K562 (cell line): ENCODE data around the gene SPDEF. TPM values are rescaled to one million over a fixed set of nuclear protein-coding genes. Genes with fewer than 3 reads are reported as not detected.

Experiments used
- ARID3A ChIP-seq: IDR thresholded peaks from 2 replicates; pipeline ENCODE4 v1.6.1; 2012; ENCODE audit warnings: low read depth, low read length, improper control_type of control experiment, borderline replicate concordance
- CBX5 ChIP-seq: IDR thresholded peaks from 2 replicates; pipeline ENCODE4 v1.6.1; 2014; ENCODE audit warnings: low read depth, borderline replicate concordance
- CCNT2 ChIP-seq: IDR thresholded peaks from 2 replicates; pipeline ENCODE4 v1.6.1; 2011; ENCODE audit warnings: borderline replicate concordance, low read depth, mild to moderate bottlenecking, moderate library complexity, mixed read lengths, low read length; ENCODE audit not compliant: insufficient read length; ENCODE audit errors: extremely low read depth
- DIDO1 ChIP-seq: fragments of 450-650 bp; IDR thresholded peaks from 2 replicates; pipeline ENCODE4 v1.6.1; 2016; ENCODE audit warnings: low read depth, missing biosample characterization, missing genetic modification characterization
- HDAC2 ChIP-seq: fragments of 450-650 bp; IDR thresholded peaks from 2 replicates; pipeline ENCODE4 v1.6.1; 2016; ENCODE audit warnings: mild to moderate bottlenecking
- HMG20B ChIP-seq: fragments of 250-450 bp; sonication (Bioruptor Pico); IDR thresholded peaks from 2 replicates; pipeline ENCODE4 v1.5.0; 2021; ENCODE audit warnings: mild to moderate bottlenecking
- KDM4B ChIP-seq, 2 experiments: fragments of 450-650 bp in 1 of 2; sonication (generic) in 1 of 2; IDR thresholded peaks; 2 replicates each; pipeline ENCODE4 v1.6.1; 2016 to 2017; ENCODE audit warnings: borderline replicate concordance in 2 of 2, antibody characterized with exemption in 1 of 2, low read depth in 1 of 2, mild to moderate bottlenecking in 1 of 2
- MEF2D ChIP-seq: conservative IDR thresholded peaks from 2 replicates; pipeline ENCODE4 v1.6.1; 2016; ENCODE audit warnings: low read depth, missing genetic modification characterization, missing compliant biosample characterization
- RBBP5 ChIP-seq: fragments of 200-600 bp; sonication (generic); IDR thresholded peaks from 2 replicates; pipeline ENCODE4 v1.6.1; 2012; ENCODE audit warnings: borderline replicate concordance, mild to moderate bottlenecking, low read length, control low read depth, inconsistent platforms; ENCODE audit not compliant: insufficient read depth, poor library complexity, severe bottlenecking
- RFX7 ChIP-seq: fragments of 250-450 bp; sonication (Bioruptor Pico); IDR thresholded peaks from 2 replicates; pipeline ENCODE4 v1.5.1; 2021; ENCODE audit warnings: mild to moderate bottlenecking
- TARDBP ChIP-seq: fragments of 450-650 bp; IDR thresholded peaks from 2 replicates; pipeline ENCODE4 v1.6.1; 2016
- TCF7 ChIP-seq: sonication (generic); IDR thresholded peaks from 2 replicates; pipeline ENCODE4 v1.6.1; 2016; ENCODE audit warnings: antibody characterized with exemption, borderline replicate concordance
- THRA ChIP-seq: fragments of 450-650 bp; IDR thresholded peaks from 2 replicates; pipeline ENCODE4 v1.6.1; 2017; ENCODE audit warnings: mild to moderate bottlenecking, moderate library complexity
- TSC22D4 ChIP-seq: fragments of 450-650 bp; IDR thresholded peaks from 2 replicates; pipeline ENCODE4 v1.6.1; 2016; ENCODE audit warnings: missing genetic modification characterization, missing biosample characterization, control low read depth
- ZNF224 ChIP-seq: sonication (generic); formaldehyde crosslinking; IDR thresholded peaks from 2 replicates; pipeline ENCODE4 v1.8.0; 2022; ENCODE audit warnings: mild to moderate bottlenecking, missing genetic modification reagents
- ZNF23 ChIP-seq: fragments of 250-450 bp; sonication (Bioruptor Pico); IDR thresholded peaks from 2 replicates; pipeline ENCODE4 v1.4.0; 2020; ENCODE audit warnings: mild to moderate bottlenecking
- ZNF263 ChIP-seq: sonication (generic); formaldehyde crosslinking; IDR thresholded peaks from 2 replicates; pipeline ENCODE4 v1.8.0; 2022; ENCODE audit warnings: mild to moderate bottlenecking, missing genetic modification reagents, borderline replicate concordance
- ZNF512 ChIP-seq: IDR thresholded peaks from 2 replicates; pipeline ENCODE4 v1.6.1; 2016; ENCODE audit warnings: missing genetic modification characterization, missing compliant biosample characterization
- ZNF592 ChIP-seq: fragments of 450-650 bp; IDR thresholded peaks from 2 replicates; pipeline ENCODE4 v1.6.1; 2017; ENCODE audit warnings: antibody characterized with exemption, mild to moderate bottlenecking
- ZSCAN32 ChIP-seq: fragments of 450-650 bp; formaldehyde crosslinking; IDR thresholded peaks from 2 replicates; pipeline ENCODE4 v1.4.0; 2020; ENCODE audit warnings: mild to moderate bottlenecking, moderate library complexity
- polyA plus RNA-seq, 8 experiments: library from polyadenylated mRNA; depleted of rRNA in 4 of 8; stranded (reverse) in 5 of 8; unstranded in 3 of 8; fragments of >200 nt; fragmentation: Nextera tagmentation in 2 of 8; fragmentation: Illumina TruSeq in 1 of 8; extraction: Ambion mirVana in 2 of 8; extraction: Trizol in 1 of 8; gene quantifications; 2 replicates each; pipeline versions ENCODE4 v1.2.1 to v1.2.3, GENCODE V29; 2011 to 2014; ENCODE audit warnings: inconsistent platforms in 1 of 8, missing spikeins in 1 of 8
- total RNA-seq, 7 experiments: library from RNA; depleted of rRNA in 6 of 7; stranded (reverse); fragments of >200 nt in 6 of 7; fragmentation: Illumina TruSeq in 2 of 7; extraction: Trizol in 2 of 7; gene quantifications; 2 replicates each; pipeline versions ENCODE4 v1.2.1 to v1.2.3, GENCODE V29; 2011 to 2021; ENCODE audit warnings: low replicate concordance in 1 of 7

Gene SPDEF
- total and polyA plus RNA-seq, 9 of the 15 experiments (the other 6 are each of a cell fraction or from before 2014, with no cell fraction given): 0.04 to 0.12 (median 0.11) TPM; not detected in 5

GRCh38 chr6:34562861-34563512, 6.9 kb upstream of the SPDEF start (continued):
- TF ChIP-seq ZNF263 (CRISPR knock-in tag) (no peak), HDAC2 (peak; percentile 87), RFX7 (CRISPR knock-in tag) (no peak), ZSCAN32 (CRISPR knock-in tag) (no peak), CCNT2 (peak; percentile 96), TCF7 (no peak; the same call in 1 of the 2 replicates), ZNF224 (CRISPR knock-in tag) (no peak), THRA (no peak), TSC22D4 (tag) (no peak), CBX5 (0 out of 2 replicates have a peak, but pooled peaks have one; percentile 2), ZNF23 (CRISPR knock-in tag) (no peak), MEF2D (tag) (no peak), HMG20B (CRISPR knock-in tag) (no peak), ARID3A (peak; percentile 79; the same call in 1 of the 2 replicates), DIDO1 (tag) (no peak), RBBP5 (peak; percentile 16), ZNF512 (tag) (no peak), TARDBP (no peak), KDM4B (IDR thresholded peaks at IDR 0.05; ENCODE audit: borderline replicate concordance in 2 of 2, low read depth in 1 of 2) (peak in 1 of 2 experiments; percentile 79; a peak in 1 of 4 replicates), ZNF592 (no peak)
